OCI-LY7 (cell line): Measurements from ENCODE around the gene INPP4A. TPM values are rescaled to one million over a fixed set of nuclear protein-coding genes. Genes with fewer than 3 reads are reported as not detected.
A peak's percentile ranks its signal among the peaks of the same experiment; 100 is the strongest.

Experiments used
- BruUV-seq: library from RNA; stranded (reverse); fragments of 400-500 nt; replicated peaks from 2 replicates; lab custom pipeline; 2021; lab: Mats Ljungman, UMichigan
- CTCF ChIA-PET: fragments of 300-600 bp; sonication (Branson Sonifier 250); formaldehyde crosslinking; loops from one replicate; lab custom pipeline; 2022; ENCODE audit warnings: antibody characterized with exemption; ENCODE audit not compliant: unreplicated experiment; lab: Charles Lee
- POLR2A ChIA-PET: fragments of 300-600 bp; sonication (Branson Sonifier 250); formaldehyde crosslinking; loops from one replicate; lab custom pipeline; 2022; ENCODE audit warnings: antibody characterized with exemption; lab: Charles Lee
- DNase-seq: peaks from one replicate; pipeline ENCODE4 v3.0.0-alpha.2; 2015; ENCODE audit warnings: low spot score
- H2AFZ ChIP-seq: fragments of 200-600 bp; sonication (generic), shearing (Covaris generic); 2 replicates; pipeline ENCODE4 v1.6.1; 2014; ENCODE audit warnings: mild to moderate bottlenecking, antibody characterized with exemption, low read length, moderate library complexity
- H3K27ac ChIP-seq: fragments of 200-600 bp; sonication (generic); 2 replicates; pipeline ENCODE4 v1.5.1; 2014; ENCODE audit warnings: mixed run types, low read depth, mild to moderate bottlenecking, moderate library complexity, low read length, inconsistent platforms; ENCODE audit not compliant: poor library complexity, severe bottlenecking
- H3K36me3 ChIP-seq: fragments of 200-600 bp; sonication (generic); 2 replicates; pipeline ENCODE4 v1.6.1; 2014; ENCODE audit warnings: mild to moderate bottlenecking, antibody characterized with exemption, low read length, moderate library complexity, mixed read lengths; ENCODE audit not compliant: insufficient read depth
- H3K4me1 ChIP-seq: fragments of 200-600 bp; sonication (generic); 2 replicates; pipeline ENCODE4 v1.5.1; 2014; ENCODE audit warnings: mild to moderate bottlenecking, low read length; ENCODE audit not compliant: insufficient read depth, poor library complexity, severe bottlenecking
- H3K4me2 ChIP-seq: fragments of 200-600 bp; sonication (generic); 2 replicates; pipeline ENCODE4 v1.6.1; 2014; ENCODE audit warnings: mild to moderate bottlenecking, low read length
- H3K4me3 ChIP-seq: fragments of 200-600 bp; sonication (generic); 2 replicates; pipeline ENCODE4 v1.5.1; 2014; ENCODE audit warnings: mild to moderate bottlenecking, low read depth, low read length; ENCODE audit not compliant: poor library complexity, severe bottlenecking
- H3K79me2 ChIP-seq: fragments of 200-600 bp; sonication (generic); 2 replicates; pipeline ENCODE4 v1.6.1; 2016; ENCODE audit warnings: low read depth, mild to moderate bottlenecking, low read length, moderate library complexity, mixed read lengths; ENCODE audit not compliant: insufficient read depth
- H3K9me2 ChIP-seq: fragments of 200-600 bp; sonication (generic); 2 replicates; pipeline ENCODE4 v1.6.1; 2016; ENCODE audit warnings: mild to moderate bottlenecking, low read length, mixed read lengths; ENCODE audit not compliant: insufficient read depth
- H3K9me3 ChIP-seq: fragments of 200-600 bp; sonication (generic); 2 replicates; pipeline ENCODE4 v1.6.1; 2014; ENCODE audit warnings: mild to moderate bottlenecking, mixed run types, low read length, mixed read lengths
- H4K20me1 ChIP-seq: fragments of 200-600 bp; sonication (generic); 2 replicates; pipeline ENCODE4 v1.6.1; 2014; ENCODE audit warnings: mild to moderate bottlenecking, antibody characterized with exemption, low read length, moderate library complexity, mixed read lengths; ENCODE audit not compliant: insufficient read depth
- CTCF ChIP-seq: fragments of 200-600 bp; sonication (generic); conservative IDR thresholded peaks from 2 replicates; pipeline ENCODE4 v1.5.1; 2014; ENCODE audit warnings: mild to moderate bottlenecking, antibody characterized with exemption, low read length, moderate library complexity, mixed read lengths
- EZH2phosphoT487 ChIP-seq: fragments of 200-600 bp; sonication (generic); IDR thresholded peaks from 2 replicates; pipeline ENCODE4 v1.6.1; 2018; ENCODE audit warnings: low read depth, borderline replicate concordance, mild to moderate bottlenecking, mixed run types, antibody characterized with exemption, low read length, moderate library complexity, mixed read lengths
- intact Hi-C: fragments of 100-400 bp; cut with micrococcal nuclease; formaldehyde crosslinking; loops from one replicate; pipeline ENCODE4 v1.10.0; 2022; ENCODE audit not compliant: unreplicated experiment
- total RNA-seq, 2 experiments: library from RNA; depleted of rRNA in 1 of 2; stranded (reverse); fragments of >200 nt in 1 of 2; shearing (Covaris generic) in 1 of 2; gene quantifications; 2 replicates each; pipeline ENCODE4 v1.2.3, GENCODE V29; 2014 to 2022

Gene INPP4A
- total RNA-seq, 2 experiments from 2014 or later = 28.5 to 28.6 TPM

DNA sequence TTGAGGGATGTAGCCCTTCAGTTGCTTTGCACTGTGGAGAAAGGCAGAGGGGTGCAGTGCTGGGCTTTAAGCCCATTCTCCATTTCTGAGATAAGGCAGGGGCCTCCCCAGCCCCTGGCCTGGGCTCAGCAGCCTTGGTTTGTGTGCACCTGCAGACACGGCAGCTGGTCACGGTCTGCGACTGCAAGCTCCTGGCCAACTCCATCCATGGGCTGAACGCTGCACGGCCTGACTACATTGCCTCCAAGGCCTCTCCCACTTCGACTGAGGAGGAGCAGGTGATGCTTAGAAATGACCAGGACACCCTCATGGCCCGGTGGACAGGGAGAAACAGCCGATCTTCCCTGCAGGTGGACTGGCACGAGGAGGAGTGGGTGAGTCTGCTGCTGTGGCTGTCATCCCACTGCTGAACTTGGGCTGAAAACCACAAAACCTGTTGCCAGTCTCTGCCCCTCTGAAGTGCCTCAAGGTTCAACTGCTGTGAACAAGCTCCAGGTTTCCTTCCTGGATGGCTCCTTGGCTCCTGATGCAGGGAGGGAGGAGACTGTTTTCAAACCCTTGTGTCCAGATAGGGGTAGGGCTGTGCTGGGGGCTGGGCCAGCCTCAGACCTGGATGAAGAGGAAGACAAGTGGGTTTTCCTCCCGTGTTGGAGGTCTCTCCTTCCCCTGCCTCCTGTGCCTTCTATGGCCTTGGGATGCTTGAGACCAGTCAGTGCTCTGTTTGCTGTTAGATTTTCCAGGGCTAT is 109.6 kb downstream of the INPP4A start:
- peak; percentile 71 for DNase-seq
- Histone ChIP-seq H4K20me1 (no peaks in the 10 kb centered on the region), H3K9me3 (no peaks in the 10 kb centered on the region), H3K36me3 (peaks cover 28% of the 10 kb centered on the region; the same call in 1 of the 2 replicates), H3K79me2 (no peaks in the 10 kb centered on the region), H2AFZ (peak overlapping the region; percentile 9; the same call in 1 of the 2 replicates), H3K4me3 (peak overlapping the region; percentile 3), H3K27ac (peak overlapping the region; percentile 80), H3K9me2 (no peaks in the 10 kb centered on the region), H3K4me2 (peak overlapping the region; percentile 68), H3K4me1 (peaks cover 81% of the 10 kb centered on the region)
- no TSS peak for BruUV-seq
- ChIA-PET POLR2A (interaction anchor here (0.9 to 1.2 kb wide), 3 partner anchors 8 to 110 kb away, joined by 4 to 5 read pairs (median 4); partner anchors contain the start of gene INPP4A), CTCF (no interaction called here)
- intact Hi-C loops = loop anchor here (1.0 to 5.0 kb wide), 2 partner anchors 67 to 94 kb away; no protein-coding TSS in a partner anchor
- no peak for TF ChIP-seq CTCF
- no peak for TF ChIP-seq EZH2phosphoT487

DNA sequence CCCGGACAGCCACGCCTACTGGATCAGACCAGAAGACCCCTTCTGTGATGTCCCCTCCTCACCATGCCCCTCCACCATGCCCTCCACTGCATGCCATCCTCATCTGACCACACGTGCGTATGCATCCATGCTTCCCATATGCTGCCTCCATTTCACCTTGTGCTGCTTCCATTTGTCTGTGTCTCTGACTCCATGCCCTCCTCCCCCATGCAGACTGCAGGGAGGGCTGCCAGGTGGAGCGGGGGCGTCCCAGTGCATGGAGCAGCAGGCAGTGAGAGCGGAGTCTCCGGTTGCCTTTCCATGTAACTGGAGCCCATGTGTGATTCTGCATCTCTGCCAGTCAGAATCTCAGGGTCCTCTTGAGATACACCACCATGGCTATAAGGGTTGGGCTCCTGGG is 111.0 kb downstream of the INPP4A start:
- peaks cover 28% of the 10 kb centered on the region; the same call in 1 of the 2 replicates for H3K36me3 ChIP-seq
- peak overlapping the region; percentile 68 for H3K4me2 ChIP-seq
- intact Hi-C loops = no loop called here
- no peaks in the 10 kb centered on the region for H3K9me2 ChIP-seq
- TF ChIP-seq EZH2phosphoT487 = no peak
- no peak for TF ChIP-seq CTCF
- H3K79me2 ChIP-seq = no peaks in the 10 kb centered on the region
- no peak overlapping the region for H2AFZ ChIP-seq
- BruUV-seq = no TSS peak
- H3K4me3 ChIP-seq = no peak overlapping the region
- H3K4me1 ChIP-seq = peaks cover 81% of the 10 kb centered on the region
- peak overlapping the region; percentile 80 for H3K27ac ChIP-seq
- no peaks in the 10 kb centered on the region for H4K20me1 ChIP-seq
- DNase-seq = no peak
- ChIA-PET CTCF (no interaction called here), POLR2A (interaction anchor here (1.3 kb wide), 1 partner anchor 99 kb away, joined by 3 read pairs; no protein-coding TSS in a partner anchor)
- no peaks in the 10 kb centered on the region for H3K9me3 ChIP-seq
